GM21723 (cell line): ENCODE data around the gene GGNBP2.
"Not testable (repeated sequence)": the region's sequence is repeated elsewhere in the genome, so short reads cannot be mapped to it uniquely, and the experiment has no call there.

Experiments used
- ATAC-seq: cut with Tn5 transposase; IDR thresholded peaks from one replicate; pipeline ENCODE4 v1.9.1; 2021; ENCODE audit warnings: mild to moderate bottlenecking, moderate library complexity; ENCODE audit not compliant: unreplicated experiment

GGNBP2 gene

GRCh38 chr17:36600465-36600864 lies 55.7 kb downstream of the GGNBP2 start:
- no peak for ATAC-seq

- ATAC-seq = peak; percentile 9
These were observed 56.2 kb downstream of the GGNBP2 start for GRCh38 chr17:36600936-36601302.

- ATAC-seq = peak; percentile 69
These were observed 56.7 kb downstream of the GGNBP2 start, which contains the start of gene MRM1 for GRCh38 chr17:36601303-36602029. MRM1 (plus strand) TSS chr17:36601583; CDS start chr17:36601811, 228 bp downstream.

- peak; percentile 25 for ATAC-seq
These were observed 57.5 kb downstream of the GGNBP2 start for GRCh38 chr17:36602030-36602748.

- ATAC-seq = no peak
These were observed 58.2 kb downstream of the GGNBP2 start for GRCh38 chr17:36602924-36603384.

- ATAC-seq = not testable (repeated sequence)
These were observed 60.3 kb downstream of the GGNBP2 start for GRCh38 chr17:36605028-36605427.

- no peak for ATAC-seq
These were observed 63.6 kb downstream of the GGNBP2 start for GRCh38 chr17:36608280-36608679.

- ATAC-seq = no peak
These were observed 64.2 kb downstream of the GGNBP2 start for GRCh38 chr17:36608794-36609497.

GRCh38 chr17:36609498-36609862 lies 64.8 kb downstream of the GGNBP2 start:
- ATAC-seq = no peak

GRCh38 chr17:36610474-36610873 lies 65.8 kb downstream of the GGNBP2 start:
- ATAC-seq = no peak

- no peak for ATAC-seq
These were observed 66.8 kb downstream of the GGNBP2 start for GRCh38 chr17:36611345-36612072.

GRCh38 chr17:36612323-36612722 lies 67.6 kb downstream of the GGNBP2 start:
- ATAC-seq = no peak

- no peak for ATAC-seq
These were observed 68.4 kb downstream of the GGNBP2 start for GRCh38 chr17:36613155-36613554.

- no peak for ATAC-seq
These were observed 69.4 kb downstream of the GGNBP2 start for GRCh38 chr17:36614081-36614480.

- ATAC-seq = no peak
These were observed 70.2 kb downstream of the GGNBP2 start for GRCh38 chr17:36614933-36615332.

- no peak for ATAC-seq
These were observed 71.6 kb downstream of the GGNBP2 start for GRCh38 chr17:36616061-36617029.

GRCh38 chr17:36617773-36618172 lies 73.1 kb downstream of the GGNBP2 start:
- ATAC-seq = no peak

- ATAC-seq = no peak
These were observed 78.6 kb downstream of the GGNBP2 start for GRCh38 chr17:36623281-36623680.

- no peak for ATAC-seq
These were observed 80.5 kb downstream of the GGNBP2 start for GRCh38 chr17:36625188-36625587.

- ATAC-seq = no peak
These were observed 82.4 kb downstream of the GGNBP2 start for GRCh38 chr17:36627101-36627500.
